Measurements from ENCODE around the gene ADGRG1. TPM values are rescaled to one million over a fixed set of nuclear protein-coding genes. Genes with fewer than 3 reads are reported as not detected.

The ADGRG1 gene
- total RNA-seq, 2 donors from 2014 or later = 4.3 to 8.2 TPM

GRCh38 chr16:57677622-57678369, 49.4 kb downstream of the ADGRG1 start:
- Mint-ChIP-seq H3K9me3 (no peaks in the 10 kb centered on the region), H3K27ac (no peak overlapping the region), H3K36me3 (no peaks in the 10 kb centered on the region)
- ATAC-seq = no peak
- DNase-seq (ENCODE audit: low spot score in 2 of 2) = no peak

DNA sequence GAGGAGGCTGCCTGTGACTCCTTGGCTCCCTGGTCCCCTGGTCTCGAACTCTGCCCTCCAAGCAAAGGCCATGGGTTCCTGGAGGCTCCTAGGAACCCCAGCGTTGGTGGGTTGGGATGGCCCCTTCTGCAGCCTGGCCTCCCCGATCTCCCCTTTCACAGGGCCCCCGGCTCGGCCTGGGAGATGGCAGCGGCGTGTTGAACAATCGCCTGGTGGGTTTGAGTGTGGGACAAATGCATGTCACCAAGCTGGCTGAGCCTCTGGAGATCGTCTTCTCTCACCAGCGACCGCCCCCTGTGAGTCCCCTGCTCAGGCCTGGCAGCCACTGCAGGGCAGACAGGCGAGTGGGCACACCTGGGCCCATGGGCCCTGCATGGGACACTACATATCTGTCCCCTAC, 50.6 kb downstream of the ADGRG1 start:
- no peaks in the 10 kb centered on the region for H3K9me3 Mint-ChIP-seq
- H3K27ac Mint-ChIP-seq = no peak overlapping the region
- ATAC-seq (no peak), DNase-seq (ENCODE audit: low spot score in 2 of 2) (no peak)
- H3K36me3 Mint-ChIP-seq = no peaks in the 10 kb centered on the region

DNA sequence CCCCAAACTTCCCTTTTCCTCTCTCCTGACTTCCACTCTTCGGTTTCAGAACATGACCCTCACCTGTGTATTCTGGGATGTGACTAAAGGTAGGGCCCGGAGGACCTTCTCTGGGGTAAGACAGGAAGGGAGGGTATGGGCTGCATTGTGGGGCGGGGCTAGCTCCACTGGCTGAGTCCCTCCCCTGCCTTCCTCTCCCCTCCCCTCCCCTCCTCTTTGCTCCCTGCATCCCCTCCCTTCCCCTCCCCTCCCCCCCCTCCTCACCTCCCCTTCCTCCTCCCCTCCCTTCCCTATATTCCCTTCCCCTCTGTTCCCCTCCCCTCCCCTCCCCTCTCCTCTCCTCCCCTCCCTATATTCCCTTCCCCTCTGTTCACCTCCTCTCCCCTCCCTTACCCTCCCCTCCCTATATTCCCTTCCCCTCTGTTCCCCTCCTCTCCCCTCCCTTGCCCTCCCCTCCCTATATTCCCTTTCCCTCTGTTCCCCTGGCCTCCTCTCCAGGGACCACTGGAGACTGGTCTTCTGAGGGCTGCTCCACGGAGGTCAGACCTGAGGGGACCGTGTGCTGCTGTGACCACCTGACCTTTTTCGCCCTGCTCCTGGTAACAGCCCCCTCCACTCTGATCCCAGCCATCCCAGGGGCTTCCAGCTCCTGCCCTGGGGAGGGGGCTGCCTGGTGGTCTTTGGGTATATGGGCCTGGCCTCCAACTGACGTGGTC, 51.5 kb downstream of the ADGRG1 start:
- no peak for ATAC-seq
- Mint-ChIP-seq H3K9me3 (no peaks in the 10 kb centered on the region), H3K36me3 (no peaks in the 10 kb centered on the region), H3K27ac (peak overlapping the region in 1 of 2 donors; percentile 42)
- DNase-seq (ENCODE audit: low spot score in 2 of 2) = no peak

DNA sequence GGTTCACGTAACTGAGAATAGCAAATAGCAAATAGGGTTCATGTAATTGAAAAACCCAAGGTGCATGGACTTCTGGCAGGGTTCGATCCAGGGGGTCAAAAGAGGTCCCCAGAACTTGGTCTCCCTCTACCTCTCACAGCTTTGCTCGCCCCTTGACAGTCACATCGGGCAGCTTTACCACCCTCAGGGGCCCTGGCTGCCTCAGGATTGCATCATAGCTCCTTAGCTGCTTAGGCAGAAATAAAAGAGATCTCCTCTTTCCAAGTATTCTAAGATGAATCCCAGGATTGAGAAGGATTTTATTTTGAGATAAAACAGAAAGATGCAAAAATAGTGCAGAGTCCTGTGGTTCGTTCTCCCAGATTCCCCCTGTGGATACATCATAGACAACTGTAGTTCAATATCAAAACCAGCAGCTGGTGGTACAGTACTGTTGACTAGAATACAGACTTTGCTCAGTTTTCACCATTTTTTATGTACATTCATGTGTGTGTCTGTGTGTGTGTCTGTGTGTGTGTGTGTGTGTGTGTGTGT, 52.5 kb downstream of the ADGRG1 start:
- Mint-ChIP-seq H3K27ac (peak overlapping the region in 1 of 2 donors; percentile 42), H3K36me3 (no peaks in the 10 kb centered on the region), H3K9me3 (no peaks in the 10 kb centered on the region)
- ATAC-seq = no peak
- DNase-seq (ENCODE audit: low spot score in 2 of 2) = no peak

DNA sequence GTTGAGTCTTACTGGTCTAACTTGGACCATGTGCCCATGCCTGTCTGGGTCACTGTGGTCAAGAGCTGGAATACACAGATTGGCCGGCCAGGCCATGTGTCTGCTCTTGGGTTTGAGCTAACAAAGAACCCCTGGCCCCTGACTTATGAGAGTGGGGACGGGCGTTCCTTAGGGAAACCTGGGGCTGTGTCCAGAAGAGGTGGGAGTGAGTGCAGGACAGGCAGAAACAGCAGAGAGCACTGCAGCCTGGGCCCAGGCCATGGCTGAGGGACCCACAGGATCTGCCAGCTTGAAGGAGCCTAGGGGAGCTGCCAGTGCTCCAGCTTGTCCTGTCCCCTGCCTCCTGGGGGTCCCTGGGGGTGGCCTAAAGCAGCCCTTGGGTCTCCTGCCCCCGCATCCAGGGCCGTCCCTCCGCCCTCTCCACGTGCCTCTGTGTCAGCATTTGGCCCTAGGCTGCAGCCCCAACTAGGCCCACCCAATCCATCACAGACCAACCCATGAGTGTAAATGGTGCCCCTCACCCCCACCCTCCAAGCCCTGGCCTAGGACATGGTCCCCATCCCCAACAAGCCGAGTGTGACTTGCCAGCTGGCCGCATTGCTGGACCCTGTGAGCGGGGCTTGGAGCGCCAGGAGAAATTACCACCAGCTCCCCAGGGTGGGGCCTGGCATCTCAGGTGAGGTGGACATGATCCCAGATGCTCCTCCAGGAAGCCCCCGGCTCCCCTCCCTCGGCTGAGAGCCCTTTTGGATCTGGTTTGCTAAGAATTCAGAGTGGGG, 53.7 kb downstream of the ADGRG1 start:
- no peak overlapping the region for H3K27ac Mint-ChIP-seq
- no peaks in the 10 kb centered on the region for H3K36me3 Mint-ChIP-seq
- DNase-seq (ENCODE audit: low spot score in 2 of 2) (no peak), ATAC-seq (no peak)
- no peaks in the 10 kb centered on the region for H3K9me3 Mint-ChIP-seq

DNA sequence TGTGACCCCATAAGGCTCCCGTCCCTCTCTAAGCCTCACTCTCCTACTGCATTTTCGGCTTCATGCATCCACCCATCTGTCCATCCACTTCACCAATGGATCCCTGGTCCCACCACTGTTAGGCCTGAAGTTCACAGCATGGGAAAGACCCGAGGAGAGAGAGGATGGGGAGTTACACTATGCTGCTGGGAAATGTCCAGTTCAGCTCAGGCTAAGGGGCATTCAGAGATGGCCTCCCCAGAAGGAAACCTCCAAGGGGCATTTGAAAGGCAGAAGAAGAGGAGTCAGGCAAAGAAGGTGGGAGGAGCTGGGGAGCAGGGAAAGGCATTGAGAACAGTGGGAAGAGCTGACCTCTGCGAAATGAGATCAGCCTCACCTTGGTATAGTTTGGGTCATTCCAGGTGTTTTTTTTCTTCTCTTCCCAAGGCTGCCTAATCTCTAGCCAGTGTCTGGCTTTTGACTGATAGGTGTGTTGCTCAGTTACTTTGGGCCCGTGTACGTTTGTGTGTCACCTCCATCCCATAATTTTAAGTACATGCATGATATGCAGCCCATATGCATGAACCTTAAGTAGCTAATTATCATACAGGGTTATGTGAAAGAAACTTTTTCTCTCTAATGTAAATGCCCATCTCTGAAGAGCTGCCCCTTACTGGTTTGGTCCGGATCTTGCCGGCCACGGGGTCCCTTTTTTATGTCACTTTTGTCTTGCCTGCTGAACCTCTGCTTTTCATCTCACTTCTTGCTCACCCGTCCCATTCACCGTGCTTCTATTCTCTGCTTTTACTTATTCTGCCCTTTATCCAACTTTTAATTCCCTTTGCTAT, 54.6 kb downstream of the ADGRG1 start:
- Mint-ChIP-seq H3K9me3 (no peaks in the 10 kb centered on the region), H3K27ac (no peak overlapping the region), H3K36me3 (no peaks in the 10 kb centered on the region)
- DNase-seq (ENCODE audit: low spot score in 2 of 2) (no peak), ATAC-seq (no peak)

GRCh38 chr16:57683636-57684545, 55.5 kb downstream of the ADGRG1 start:
- no peaks in the 10 kb centered on the region for H3K9me3 Mint-ChIP-seq
- no peak overlapping the region for H3K27ac Mint-ChIP-seq
- H3K36me3 Mint-ChIP-seq = no peaks in the 10 kb centered on the region
- no peak for DNase-seq (ENCODE audit: low spot score in 2 of 2)
- ATAC-seq = no peak

- ATAC-seq = no peak
- H3K27ac Mint-ChIP-seq = no peak overlapping the region
- H3K9me3 Mint-ChIP-seq = no peaks in the 10 kb centered on the region
- no peaks in the 10 kb centered on the region for H3K36me3 Mint-ChIP-seq
- DNase-seq (ENCODE audit: low spot score in 2 of 2) = no peak
Observed at GRCh38 chr16:57684626-57685358, 56.4 kb downstream of the ADGRG1 start.

DNA sequence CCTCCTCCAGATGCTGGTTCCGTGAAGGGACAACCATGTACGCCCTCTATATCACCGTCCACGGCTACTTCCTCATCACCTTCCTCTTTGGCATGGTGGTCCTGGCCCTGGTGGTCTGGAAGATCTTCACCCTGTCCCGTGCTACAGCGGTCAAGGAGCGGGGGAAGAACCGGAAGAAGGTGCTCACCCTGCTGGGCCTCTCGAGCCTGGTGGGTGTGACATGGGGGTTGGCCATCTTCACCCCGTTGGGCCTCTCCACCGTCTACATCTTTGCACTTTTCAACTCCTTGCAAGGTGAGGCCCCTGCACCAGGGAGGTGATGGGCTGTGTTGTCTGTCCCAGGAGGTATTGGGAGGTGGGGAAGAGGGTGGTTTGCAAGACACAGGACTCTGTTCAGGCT, 57.2 kb downstream of the ADGRG1 start:
- Mint-ChIP-seq H3K27ac (no peak overlapping the region), H3K9me3 (no peaks in the 10 kb centered on the region), H3K36me3 (no peaks in the 10 kb centered on the region)
- ATAC-seq (no peak), DNase-seq (ENCODE audit: low spot score in 2 of 2) (no peak)

DNA sequence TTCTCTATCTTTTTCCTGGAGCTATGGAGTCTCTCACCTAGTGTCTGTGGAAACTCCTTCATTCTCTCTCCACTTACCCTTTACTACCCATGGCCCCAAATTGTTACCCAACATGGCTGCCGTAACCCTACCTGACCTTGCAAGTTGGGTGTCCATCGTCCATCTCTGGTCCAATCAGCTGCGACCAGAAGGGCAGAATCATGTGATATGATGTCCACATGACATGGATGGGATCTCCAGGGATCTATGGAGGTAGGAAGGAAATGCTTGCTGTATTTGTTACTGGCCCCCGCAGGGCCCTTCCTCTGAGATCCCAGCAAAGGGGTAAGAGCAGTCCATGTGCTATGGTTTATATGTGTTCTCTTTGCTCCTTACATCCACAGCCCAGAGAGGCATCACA, 58.1 kb downstream of the ADGRG1 start:
- DNase-seq (ENCODE audit: low spot score in 2 of 2) (no peak), ATAC-seq (no peak)
- no peaks in the 10 kb centered on the region for H3K9me3 Mint-ChIP-seq
- H3K27ac Mint-ChIP-seq = no peak overlapping the region
- H3K36me3 Mint-ChIP-seq = no peaks in the 10 kb centered on the region

DNA sequence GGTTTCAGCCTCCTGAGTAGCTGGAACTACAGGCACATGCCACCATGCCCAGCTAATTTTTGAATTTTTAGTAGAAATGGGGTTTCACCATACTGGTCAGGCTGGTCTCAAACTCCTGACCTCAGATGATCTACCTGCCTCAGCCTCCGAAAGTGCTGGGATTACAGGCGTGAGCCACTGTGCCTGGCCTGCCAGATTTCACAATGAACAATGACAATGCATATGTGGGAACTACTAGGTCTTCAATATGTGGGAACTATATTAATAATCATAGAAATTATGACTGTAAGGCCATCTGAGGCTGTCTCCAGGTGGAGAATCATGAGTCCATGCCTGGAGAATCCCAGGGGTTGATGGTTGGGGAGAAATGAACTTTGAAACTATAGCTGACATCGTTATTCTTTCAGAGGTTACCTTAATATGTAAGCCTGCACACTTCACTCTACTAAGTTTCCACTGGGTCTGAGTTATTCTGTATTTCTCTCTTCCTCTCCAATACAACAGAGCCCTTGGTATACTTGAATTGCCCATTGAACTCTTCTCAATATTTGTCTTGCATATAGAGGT, 59.0 kb downstream of the ADGRG1 start:
- peak overlapping the region in 1 of 2 donors; percentile 88 for H3K27ac Mint-ChIP-seq
- H3K9me3 Mint-ChIP-seq = no peaks in the 10 kb centered on the region
- no peak for DNase-seq (ENCODE audit: low spot score in 2 of 2)
- no peak for ATAC-seq
- no peaks in the 10 kb centered on the region for H3K36me3 Mint-ChIP-seq

GRCh38 chr16:57688487-57688986, 60.1 kb downstream of the ADGRG1 start:
- no peaks in the 10 kb centered on the region for H3K9me3 Mint-ChIP-seq
- H3K27ac Mint-ChIP-seq = no peak overlapping the region
- ATAC-seq (no peak), DNase-seq (ENCODE audit: low spot score in 2 of 2) (no peak)
- no peaks in the 10 kb centered on the region for H3K36me3 Mint-ChIP-seq

GRCh38 chr16:57688987-57689761, 60.7 kb downstream of the ADGRG1 start:
- DNase-seq (ENCODE audit: low spot score in 2 of 2) = no peak
- ATAC-seq = peak in 1 of 2 donors; percentile 4
- Mint-ChIP-seq H3K27ac (peak overlapping the region; percentile 43 to 91), H3K36me3 (no peaks in the 10 kb centered on the region), H3K9me3 (no peaks in the 10 kb centered on the region)

Data from activated naive CD4-positive, alpha-beta T cell treated with anti-CD3 and anti-CD28 coated beads, Interleukin-2, amount 50 U/mL, for 72 hours (primary cell).